Measurements from ENCODE around the gene ACOT6. TPM values are rescaled to one million over a fixed set of nuclear protein-coding genes. Genes with fewer than 3 reads are reported as not detected.

The ACOT6 gene
- total and polyA plus RNA-seq, 2 donors (not counting 3 experiments of a cell fraction or from before 2014, with no cell fraction given): not detected

DNA sequence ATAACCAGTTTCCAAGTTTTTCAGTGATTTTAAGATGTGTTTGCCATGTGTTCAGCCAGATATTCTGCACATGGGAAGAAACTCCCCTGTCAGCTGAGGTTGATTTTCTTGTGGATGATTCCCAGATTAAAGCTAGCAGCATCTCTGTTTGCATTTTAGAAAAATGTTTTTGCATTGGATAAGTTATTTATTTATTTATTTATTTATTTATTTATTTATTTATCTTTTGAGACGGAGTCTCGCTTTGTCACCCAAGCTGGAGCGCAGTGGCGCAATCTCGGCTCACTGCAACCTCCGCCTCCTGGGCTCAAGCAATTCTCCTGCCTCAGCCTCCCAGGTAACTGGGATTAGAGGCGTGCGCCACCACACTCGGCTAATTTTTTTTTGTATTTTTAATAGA is 17.8 kb upstream of the ACOT6 start:
- no peak for FAIRE-seq
- intact Hi-C loops (cut with micrococcal nuclease): no loop called here
- CTCF ChIA-PET: no interaction called here

More for the DNA sequence above, 17.8 kb upstream of the ACOT6 start:
- Histone ChIP-seq H3K4me2 (ENCODE audit: insufficient read depth, low read length) (no peak overlapping the region), H3K27ac (ENCODE audit: insufficient read depth, low read depth, low read length) (no peak overlapping the region), H3K27me3 (ENCODE audit: control insufficient read depth in 2 of 2, insufficient read depth in 2 of 2, low read length in 2 of 2) (peaks cover 2 to 3% of the 10 kb centered on the region in 2 experiments), H3K9me3 (replicated peaks; ENCODE audit: control insufficient read depth, insufficient read depth, low read length) (no peaks in the 10 kb centered on the region), H3K79me2 (ENCODE audit: control insufficient read depth, insufficient read depth, low read length) (no peaks in the 10 kb centered on the region), H3K4me3 (replicated peaks in 1 of 3; ENCODE audit: insufficient read depth in 1 of 3, low read depth in 1 of 3, low read length in 3 of 3) (no peak overlapping the region), H3K36me3 (ENCODE audit: control insufficient read depth in 2 of 2, extremely low read depth in 1 of 2, insufficient read depth in 2 of 2, low read length in 2 of 2) (no peaks in the 10 kb centered on the region), H3K9me1 (replicated peaks; ENCODE audit: control insufficient read depth, extremely low read depth, insufficient read depth, low read length) (no peaks in the 10 kb centered on the region), H2AFZ (ENCODE audit: low read depth, low read length) (no peak overlapping the region), H3K9ac (replicated peaks; ENCODE audit: extremely low read depth, insufficient read depth, low read length) (no peak overlapping the region), H4K20me1 (replicated peaks; ENCODE audit: control insufficient read depth, extremely low read depth, insufficient read depth, low read length) (no peaks in the 10 kb centered on the region), H3K4me1 (ENCODE audit: control insufficient read depth, extremely low read depth, insufficient read depth, low read length) (peaks cover 2% of the 10 kb centered on the region)
- BruUV-seq (replicated peaks): no TSS peak
- DNase-seq (ENCODE audit: low read depth, low spot score): no peak
- dilution Hi-C loops (cut with MboI; ENCODE audit: extremely low pct_ligation_motif_present, low sequenced_read_pairs): no loop called here
- TF ChIP-seq EZH2 (IDR thresholded peaks at IDR 0.05; ENCODE audit: borderline replicate concordance, low read depth, low read length, severe bottlenecking): no peak
- TF ChIP-seq, protein P1, sequence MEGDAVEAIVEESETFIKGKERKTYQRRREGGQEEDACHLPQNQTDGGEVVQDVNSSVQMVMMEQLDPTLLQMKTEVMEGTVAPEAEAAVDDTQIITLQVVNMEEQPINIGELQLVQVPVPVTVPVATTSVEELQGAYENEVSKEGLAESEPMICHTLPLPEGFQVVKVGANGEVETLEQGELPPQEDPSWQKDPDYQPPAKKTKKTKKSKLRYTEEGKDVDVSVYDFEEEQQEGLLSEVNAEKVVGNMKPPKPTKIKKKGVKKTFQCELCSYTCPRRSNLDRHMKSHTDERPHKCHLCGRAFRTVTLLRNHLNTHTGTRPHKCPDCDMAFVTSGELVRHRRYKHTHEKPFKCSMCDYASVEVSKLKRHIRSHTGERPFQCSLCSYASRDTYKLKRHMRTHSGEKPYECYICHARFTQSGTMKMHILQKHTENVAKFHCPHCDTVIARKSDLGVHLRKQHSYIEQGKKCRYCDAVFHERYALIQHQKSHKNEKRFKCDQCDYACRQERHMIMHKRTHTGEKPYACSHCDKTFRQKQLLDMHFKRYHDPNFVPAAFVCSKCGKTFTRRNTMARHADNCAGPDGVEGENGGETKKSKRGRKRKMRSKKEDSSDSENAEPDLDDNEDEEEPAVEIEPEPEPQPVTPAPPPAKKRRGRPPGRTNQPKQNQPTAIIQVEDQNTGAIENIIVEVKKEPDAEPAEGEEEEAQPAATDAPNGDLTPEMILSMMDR (IDR thresholded peaks at IDR 0.05; ENCODE audit: extremely low read depth in 1 of 2, insufficient read depth in 1 of 2, low read depth in 1 of 2, low read length in 2 of 2): no peak
- TF ChIP-seq GATA2 (IDR thresholded peaks at IDR 0.05; ENCODE audit: insufficient read depth, insufficient read length, low read depth, low read length): no peak
- TF ChIP-seq, protein P2, sequence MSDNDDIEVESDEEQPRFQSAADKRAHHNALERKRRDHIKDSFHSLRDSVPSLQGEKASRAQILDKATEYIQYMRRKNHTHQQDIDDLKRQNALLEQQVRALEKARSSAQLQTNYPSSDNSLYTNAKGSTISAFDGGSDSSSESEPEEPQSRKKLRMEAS (IDR thresholded peaks at IDR 0.05; ENCODE audit: insufficient read depth, insufficient read length): no peak
- TF ChIP-seq POLR2A (IDR thresholded peaks at IDR 0.05; ENCODE audit: low read depth, low read length): no peak
- TF ChIP-seq MYC (IDR thresholded peaks at IDR 0.05; ENCODE audit: low read depth, low read length): no peak
- TF ChIP-seq POLR2AphosphoS5 (IDR thresholded peaks at IDR 0.05; ENCODE audit: insufficient read depth, low read depth, low read length): no peak
- TF ChIP-seq JUN (IDR thresholded peaks at IDR 0.05; ENCODE audit: borderline replicate concordance, insufficient read depth, insufficient read length, low read depth): no peak
- TF ChIP-seq FOS (IDR thresholded peaks at IDR 0.05; ENCODE audit: borderline replicate concordance, insufficient read depth, low read length): no peak
- POLR2A ChIA-PET: no interaction called here

Measured in endothelial cell of umbilical vein (primary cell).